H1 (cell line): ENCODE results near the gene POPDC2. TPM values are rescaled to one million over a fixed set of nuclear protein-coding genes. Genes with fewer than 3 reads are reported as not detected.

Experiments
- CTCF ChIA-PET: fragments of 300-600 bp; sonication (Branson Sonifier 250); formaldehyde crosslinking; loops from one replicate; lab custom pipeline; 2021; ENCODE audit not compliant: partially characterized antibody; lab: Charles Lee
- POLR2A ChIA-PET: fragments of 300-600 bp; sonication (Branson Sonifier 250); formaldehyde crosslinking; loops from one replicate; lab custom pipeline; 2021; ENCODE audit warnings: inconsistent platforms; ENCODE audit not compliant: partially characterized antibody; lab: Charles Lee
- DNase-seq, 2 experiments: peaks; one replicate each; pipeline versions ENCODE4 v3.0.0 to v3.0.0-alpha.2; 2010 to 2022; ENCODE audit warnings: low spot score in 2 of 2, low read depth in 1 of 2, mixed read lengths in 1 of 2
- FAIRE-seq: peaks from 2 replicates; lab custom pipeline; 2011; peaks lifted over from hg19 to GRCh38; lab: Jason Lieb, UNC
- H2AFZ ChIP-seq: 2 replicates; pipeline ENCODE4 v1.8.1; 2012; ENCODE audit warnings: low read length, inconsistent platforms
- H2AK5ac ChIP-seq: 2 replicates; pipeline ENCODE4 v1.6.1; 2013; ENCODE audit warnings: low read depth, low read length
- H2BK120ac ChIP-seq: replicated peaks from 2 replicates; pipeline ENCODE3; 2013; ENCODE audit warnings: low read depth, low read length, inconsistent platforms
- H2BK12ac ChIP-seq: 2 replicates; pipeline ENCODE4 v1.6.1; 2013; ENCODE audit warnings: low read depth, low read length
- H2BK15ac ChIP-seq: 2 replicates; pipeline ENCODE4 v1.6.1; 2013; ENCODE audit warnings: low read length
- H2BK20ac ChIP-seq: 2 replicates; pipeline ENCODE4 v1.6.1; 2013; ENCODE audit warnings: low read length
- H2BK5ac ChIP-seq: 2 replicates; pipeline ENCODE4 v1.6.1; 2013; ENCODE audit warnings: low read depth, low read length
- H3K14ac ChIP-seq: 2 replicates; pipeline ENCODE4 v1.6.1; 2013; ENCODE audit warnings: inconsistent platforms; ENCODE audit not compliant: insufficient read length
- H3K18ac ChIP-seq: 2 replicates; pipeline ENCODE4 v1.6.1; 2013; ENCODE audit warnings: low read length; ENCODE audit errors: extremely low read depth
- H3K23ac ChIP-seq: 2 replicates; pipeline ENCODE4 v1.6.1; 2013; ENCODE audit warnings: inconsistent platforms; ENCODE audit not compliant: insufficient read length
- H3K23me2 ChIP-seq: 2 replicates; pipeline ENCODE4 v1.6.1; 2013; ENCODE audit warnings: low read depth, low read length
- H3K27ac ChIP-seq: 2 replicates; pipeline ENCODE4 v1.6.1; 2011; ENCODE audit warnings: low read depth, low read length, inconsistent platforms
- H3K27me3 ChIP-seq, 4 experiments: replicated peaks in 1 of 4; 1 replicate in 1 of 4; 2 replicates in 3 of 4; pipeline versions ENCODE4 v1.6.1 to v1.8.1; 2011 to 2013; ENCODE audit warnings: low read length in 3 of 4, mild to moderate bottlenecking in 3 of 4, inconsistent platforms in 2 of 4, mixed read lengths in 2 of 4, moderate library complexity in 1 of 4; ENCODE audit not compliant: control insufficient read depth in 3 of 4, insufficient read depth in 3 of 4; ENCODE audit errors: extremely low read depth in 1 of 4
- H3K36me3 ChIP-seq, 4 experiments: 2 replicates each; pipeline versions ENCODE4 v1.6.1 to v1.8.1; 2011 to 2013; ENCODE audit warnings: mild to moderate bottlenecking in 4 of 4, low read length in 3 of 4, moderate library complexity in 2 of 4, control low read depth in 1 of 4, inconsistent platforms in 1 of 4; ENCODE audit not compliant: insufficient read depth in 4 of 4, control insufficient read depth in 2 of 4
- H3K4ac ChIP-seq: replicated peaks from 2 replicates; pipeline ENCODE3; 2013; ENCODE audit warnings: low read length, low read depth, mixed read lengths, inconsistent platforms; ENCODE audit not compliant: insufficient read length
- H3K4me1 ChIP-seq, 4 experiments: replicated peaks in 1 of 4; 1 replicate in 1 of 4; 2 replicates in 3 of 4; pipeline versions ENCODE4 v1.6.1 to v1.8.1; 2011 to 2013; ENCODE audit warnings: low read length in 3 of 4, inconsistent platforms in 2 of 4, mixed read lengths in 1 of 4; ENCODE audit not compliant: insufficient read depth in 4 of 4, control insufficient read depth in 3 of 4
- H3K4me2 ChIP-seq, 2 experiments: 2 replicates each; pipeline versions ENCODE4 v1.6.1 to v1.8.1; 2011 to 2013; ENCODE audit warnings: low read depth in 2 of 2, low read length in 2 of 2, control low read depth in 1 of 2, inconsistent platforms in 1 of 2, mild to moderate bottlenecking in 1 of 2; ENCODE audit not compliant: insufficient read depth in 1 of 2
- H3K4me3 ChIP-seq, 4 experiments: fragments of 200-600, 300-600 bp in 1 of 4; sonication (generic), shearing (Covaris generic), sonication (Bioruptor Twin) in 1 of 4; 2 replicates each; pipeline versions ENCODE4 v1.5.1 to v1.8.1; 2011 to 2016; ENCODE audit warnings: low read length in 4 of 4, low read depth in 3 of 4, control low read depth in 2 of 4, inconsistent platforms in 2 of 4, mild to moderate bottlenecking in 2 of 4, mixed read lengths in 1 of 4, moderate library complexity in 1 of 4; ENCODE audit not compliant: insufficient read depth in 2 of 4; ENCODE audit errors: extremely low read depth in 1 of 4
- H3K56ac ChIP-seq: replicated peaks from 2 replicates; pipeline ENCODE3; 2013; ENCODE audit warnings: low read depth, mild to moderate bottlenecking, mixed read lengths, low read length, inconsistent platforms; ENCODE audit not compliant: insufficient read length
- H3K79me1 ChIP-seq: 2 replicates; pipeline ENCODE4 v1.6.1; 2013; ENCODE audit warnings: low read depth, low read length, control low read depth
- H3K79me2 ChIP-seq, 2 experiments: 2 replicates each; pipeline versions ENCODE4 v1.6.1 to v1.8.1; 2012 to 2013; ENCODE audit warnings: low read length in 2 of 2, mild to moderate bottlenecking in 2 of 2, inconsistent platforms in 1 of 2; ENCODE audit not compliant: insufficient read depth in 2 of 2, control insufficient read depth in 1 of 2
- H3K9ac ChIP-seq, 4 experiments: replicated peaks in 1 of 4; 1 replicate in 1 of 4; 2 replicates in 3 of 4; pipeline versions ENCODE4 v1.6.1 to v1.8.1; 2011 to 2013; ENCODE audit warnings: low read depth in 3 of 4, low read length in 3 of 4, control low read depth in 2 of 4, mild to moderate bottlenecking in 2 of 4, moderate library complexity in 2 of 4, inconsistent platforms in 1 of 4; ENCODE audit errors: extremely low read depth in 1 of 4
- H3K9me3 ChIP-seq, 2 experiments: 2 replicates each; pipeline versions ENCODE4 v1.6.1 to v1.8.1; 2012 to 2013; ENCODE audit warnings: mild to moderate bottlenecking in 2 of 2, moderate library complexity in 2 of 2, control low read depth in 1 of 2, inconsistent platforms in 1 of 2, low read depth in 1 of 2, low read length in 1 of 2, mixed read lengths in 1 of 2; ENCODE audit not compliant: insufficient read depth in 2 of 2
- H4K20me1 ChIP-seq, 2 experiments: replicated peaks in 1 of 2; 2 replicates each; pipeline versions ENCODE3 to v1.8.1; 2011 to 2013; ENCODE audit warnings: inconsistent platforms in 2 of 2, low read length in 2 of 2, mild to moderate bottlenecking in 1 of 2; ENCODE audit not compliant: insufficient read depth in 2 of 2, control insufficient read depth in 1 of 2
- H4K5ac ChIP-seq: 2 replicates; pipeline ENCODE4 v1.6.1; 2013; ENCODE audit warnings: low read length, low read depth, mixed read lengths, inconsistent platforms; ENCODE audit not compliant: insufficient read length
- H4K8ac ChIP-seq: 2 replicates; pipeline ENCODE4 v1.8.0; 2013; ENCODE audit warnings: mild to moderate bottlenecking, moderate library complexity, low read length, inconsistent platforms; ENCODE audit not compliant: insufficient read depth; ENCODE audit errors: extremely low read depth
- H4K91ac ChIP-seq: replicated peaks from 2 replicates; pipeline ENCODE3; 2013; ENCODE audit warnings: low read length, mixed read lengths, inconsistent platforms; ENCODE audit not compliant: insufficient read length
- KDM1A ChIP-seq: fragments of 200-600, 300-600 bp; sonication (generic); IDR thresholded peaks from 2 replicates; pipeline ENCODE4 v1.7.1; 2016; ENCODE audit warnings: mild to moderate bottlenecking, low read length, borderline replicate concordance
- NANOG ChIP-seq: IDR thresholded peaks from 2 replicates; pipeline ENCODE4 v1.6.1; 2011; ENCODE audit warnings: low read length, low read depth, mild to moderate bottlenecking, inconsistent platforms; ENCODE audit not compliant: insufficient read depth, poor library complexity, severe bottlenecking
- NRF1 ChIP-seq: IDR thresholded peaks from 2 replicates; pipeline ENCODE4 v1.6.1; 2011; ENCODE audit warnings: mild to moderate bottlenecking, low read depth, low read length, improper control_type of control experiment
- PHF8 ChIP-seq: fragments of 200-600 bp; sonication (generic); conservative IDR thresholded peaks from 2 replicates; pipeline ENCODE4 v1.7.1; 2012; ENCODE audit warnings: low read depth, mild to moderate bottlenecking, inconsistent platforms, low read length, moderate library complexity
- SIN3A ChIP-seq, 2 experiments: IDR thresholded peaks in 1 of 2; conservative IDR thresholded peaks in 1 of 2; 2 replicates each; pipeline ENCODE4 v1.6.1; 2011 to 2012; ENCODE audit warnings: low read length in 2 of 2, improper control_type of control experiment in 1 of 2, low read depth in 1 of 2, mild to moderate bottlenecking in 1 of 2
- SP4 ChIP-seq: IDR thresholded peaks from 2 replicates; pipeline ENCODE4 v1.6.1; 2012; ENCODE audit warnings: low read length, inconsistent platforms
- WGBS, 2 experiments: shearing (Covaris generic) in 1 of 2; methylation state at CpG; one replicate each; pipeline versions ENCODE4 v1.1.6 to v1.1.7; 2013 to 2015; ENCODE audit warnings: low lambda C conversion rate in 2 of 2, mixed read lengths in 2 of 2, inconsistent platforms in 1 of 2, low coverage in 1 of 2, missing lambda C conversion rate in 1 of 2; ENCODE audit not compliant: insufficient replicate concordance in 2 of 2, insufficient coverage in 1 of 2, insufficient read length in 1 of 2; ENCODE audit errors: extremely low coverage in 1 of 2, missing lambda C conversion rate in 1 of 2; 5-methylcytosine and 5-hydroxymethylcytosine counted together
- polyA plus RNA-seq, 7 experiments: library from polyadenylated mRNA; depleted of rRNA in 3 of 7; stranded (reverse) in 5 of 7; unstranded in 2 of 7; fragments of >200 nt in 5 of 7; fragments of 200-250 nt in 2 of 7; gene quantifications; 1 replicate in 5 of 7; 2 replicates in 1 of 7; 4 replicates in 1 of 7; pipeline versions ENCODE4 v1.2.1 to v1.2.3, GENCODE V29; 2011 to 2013; ENCODE audit warnings: missing spikeins in 2 of 7, mixed read lengths in 2 of 7
- total RNA-seq: library from RNA; stranded (reverse); fragmentation: NEBNext Ultra II Directional; extraction: Animal tissue kit (Norgen Biotek cat#: 25700); gene quantifications from 2 replicates; pipeline ENCODE4 v1.2.1, GENCODE V29; 2021
- TF ChIP-seq, protein P1 (sequence below), 3 experiments: IDR thresholded peaks; 1 replicate in 2 of 3; 2 replicates in 1 of 3; pipeline versions ENCODE4 v1.5.1 to v1.6.1; 2011; ENCODE audit warnings: low read length in 3 of 3, mild to moderate bottlenecking in 3 of 3, inconsistent platforms in 2 of 3, low read depth in 1 of 3, moderate library complexity in 1 of 3; ENCODE audit not compliant: insufficient read depth in 1 of 3; ENCODE audit errors: control extremely low read depth in 1 of 3
- TF ChIP-seq, protein P2 (sequence below): IDR thresholded peaks from 2 replicates; pipeline ENCODE4 v1.6.1; 2011; ENCODE audit warnings: low read depth, mild to moderate bottlenecking, low read length; ENCODE audit not compliant: insufficient read depth

Gene POPDC2
- total and polyA plus RNA-seq, 2 of the 8 experiments (the other 6 are each of a cell fraction or from before 2014, with no cell fraction given) = 0.65 to 1.1 TPM

- H3K4me1 ChIP-seq = peaks cover 0 to 7% (median 2%) of the 10 kb centered on the region in 4 experiments; a peak in 3 of 7 replicates
- no peaks in the 10 kb centered on the region for H3K9me3 ChIP-seq
- no peak overlapping the region for H2BK120ac ChIP-seq
- H3K4me2 ChIP-seq = no peak overlapping the region
- no peaks in the 10 kb centered on the region for H3K27me3 ChIP-seq
- no peaks in the 10 kb centered on the region for H3K36me3 ChIP-seq
- no peak overlapping the region for H2BK20ac ChIP-seq
- no peak overlapping the region for H2AK5ac ChIP-seq
- ChIA-PET CTCF (interaction anchor here (2.6 kb wide), 1 partner anchor 9 kb away, joined by 9 read pairs; no protein-coding TSS in a partner anchor), POLR2A (interaction anchor here (1.4 kb wide), 1 partner anchor 9 kb away, joined by 5 read pairs; no protein-coding TSS in a partner anchor)
- H4K20me1 ChIP-seq = no peaks in the 10 kb centered on the region
- FAIRE-seq (no peak), DNase-seq (no peak)
- no peaks in the 10 kb centered on the region for H3K23me2 ChIP-seq
- no peak overlapping the region for H3K27ac ChIP-seq
- no peak overlapping the region for H2BK12ac ChIP-seq
- no peak overlapping the region for H2AFZ ChIP-seq
- no peak overlapping the region for H3K4me3 ChIP-seq
- WGBS, 2 experiments = 88% methylated on average over 1 of the region's 1 CpG; no CpG with 5 or more reads in 1 of the 2 experiments
- no peak overlapping the region for H4K5ac ChIP-seq
- no peak overlapping the region for H3K23ac ChIP-seq
- H3K79me2 ChIP-seq = no peaks in the 10 kb centered on the region
- no peak overlapping the region for H4K91ac ChIP-seq
- H4K8ac ChIP-seq = no peak overlapping the region
- H3K14ac ChIP-seq = no peak overlapping the region
- H3K56ac ChIP-seq = no peak overlapping the region
- no peaks in the 10 kb centered on the region for H3K79me1 ChIP-seq
- no peak overlapping the region for H3K18ac ChIP-seq
- H2BK5ac ChIP-seq = no peak overlapping the region
- H3K4ac ChIP-seq = no peak overlapping the region
- no peak overlapping the region for H2BK15ac ChIP-seq
- no peak overlapping the region for H3K9ac ChIP-seq
- TF ChIP-seq SIN3A (conservative IDR thresholded peaks at IDR 0.05 in 1 of 2, IDR thresholded peaks at IDR 0.05 in 1 of 2; ENCODE audit: low read depth in 1 of 2, low read length in 2 of 2) = no peak
- no peak for TF ChIP-seq NRF1
- TF ChIP-seq KDM1A = no peak
- TF ChIP-seq SP4 = no peak
- no peak for TF ChIP-seq PHF8
- TF ChIP-seq, protein P1, sequence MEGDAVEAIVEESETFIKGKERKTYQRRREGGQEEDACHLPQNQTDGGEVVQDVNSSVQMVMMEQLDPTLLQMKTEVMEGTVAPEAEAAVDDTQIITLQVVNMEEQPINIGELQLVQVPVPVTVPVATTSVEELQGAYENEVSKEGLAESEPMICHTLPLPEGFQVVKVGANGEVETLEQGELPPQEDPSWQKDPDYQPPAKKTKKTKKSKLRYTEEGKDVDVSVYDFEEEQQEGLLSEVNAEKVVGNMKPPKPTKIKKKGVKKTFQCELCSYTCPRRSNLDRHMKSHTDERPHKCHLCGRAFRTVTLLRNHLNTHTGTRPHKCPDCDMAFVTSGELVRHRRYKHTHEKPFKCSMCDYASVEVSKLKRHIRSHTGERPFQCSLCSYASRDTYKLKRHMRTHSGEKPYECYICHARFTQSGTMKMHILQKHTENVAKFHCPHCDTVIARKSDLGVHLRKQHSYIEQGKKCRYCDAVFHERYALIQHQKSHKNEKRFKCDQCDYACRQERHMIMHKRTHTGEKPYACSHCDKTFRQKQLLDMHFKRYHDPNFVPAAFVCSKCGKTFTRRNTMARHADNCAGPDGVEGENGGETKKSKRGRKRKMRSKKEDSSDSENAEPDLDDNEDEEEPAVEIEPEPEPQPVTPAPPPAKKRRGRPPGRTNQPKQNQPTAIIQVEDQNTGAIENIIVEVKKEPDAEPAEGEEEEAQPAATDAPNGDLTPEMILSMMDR (IDR thresholded peaks at IDR 0.05; ENCODE audit: control extremely low read depth in 1 of 3, insufficient read depth in 1 of 3, low read depth in 1 of 3, low read length in 3 of 3) = no peak
- no peak for TF ChIP-seq NANOG
- TF ChIP-seq, protein P2, sequence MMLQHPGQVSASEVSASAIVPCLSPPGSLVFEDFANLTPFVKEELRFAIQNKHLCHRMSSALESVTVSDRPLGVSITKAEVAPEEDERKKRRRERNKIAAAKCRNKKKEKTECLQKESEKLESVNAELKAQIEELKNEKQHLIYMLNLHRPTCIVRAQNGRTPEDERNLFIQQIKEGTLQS = no peak
Measured at GRCh38 chr3:119645813-119646212, 14.6 kb downstream of the POPDC2 start.
